Stimulated activated CD8-positive, alpha-beta memory T cell treated with anti-CD3 and anti-CD28 coated beads, Interleukin-4, amount 100 ng/mL, for 24 hours (primary cell): ENCODE data around the gene ZFP90.

Experiments used
- DNase-seq: peaks from one replicate; pipeline ENCODE4 v3.0.0-alpha.2; 2020; ENCODE audit warnings: low read depth

The ZFP90 gene

DNA sequence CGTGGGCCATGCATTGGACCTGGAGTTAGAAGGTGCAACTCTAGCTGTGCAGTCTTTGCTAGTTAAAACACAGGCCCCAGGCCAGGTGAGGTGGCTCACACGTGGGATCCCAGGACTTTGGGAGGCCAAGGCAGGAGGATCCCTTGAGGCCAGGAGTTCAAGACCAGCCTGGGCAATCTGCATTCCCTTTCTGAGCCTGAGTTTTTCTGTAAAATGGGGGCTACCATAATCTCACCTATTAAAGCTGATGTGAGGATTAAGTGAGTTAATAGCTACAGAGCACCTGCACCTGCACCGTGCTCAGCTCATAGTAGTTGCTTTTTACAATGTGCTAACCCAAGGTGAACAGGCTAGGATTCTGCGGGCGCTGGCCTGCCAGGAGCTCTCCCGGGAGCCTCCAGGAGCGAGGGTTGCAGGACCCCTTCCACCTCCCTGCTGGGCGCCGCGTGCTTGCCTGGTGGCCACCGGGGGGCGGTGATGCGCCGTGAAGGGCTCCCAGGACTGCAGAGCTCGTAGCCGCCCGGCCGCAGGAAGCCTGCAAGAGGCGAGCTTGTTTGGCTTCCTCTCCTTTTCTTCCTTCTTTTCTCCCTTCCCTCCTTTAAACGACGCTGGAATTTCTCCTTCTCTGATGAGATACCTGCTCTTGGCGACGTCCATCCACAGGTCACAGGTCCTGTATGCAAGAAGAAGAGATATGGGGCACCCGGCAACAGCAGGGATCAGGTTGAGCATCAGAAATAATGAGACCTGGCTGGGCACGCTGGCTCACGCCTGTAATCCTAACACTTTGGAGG is 51.3 kb downstream of the ZFP90 start:
- peak; percentile 43 for DNase-seq

DNA sequence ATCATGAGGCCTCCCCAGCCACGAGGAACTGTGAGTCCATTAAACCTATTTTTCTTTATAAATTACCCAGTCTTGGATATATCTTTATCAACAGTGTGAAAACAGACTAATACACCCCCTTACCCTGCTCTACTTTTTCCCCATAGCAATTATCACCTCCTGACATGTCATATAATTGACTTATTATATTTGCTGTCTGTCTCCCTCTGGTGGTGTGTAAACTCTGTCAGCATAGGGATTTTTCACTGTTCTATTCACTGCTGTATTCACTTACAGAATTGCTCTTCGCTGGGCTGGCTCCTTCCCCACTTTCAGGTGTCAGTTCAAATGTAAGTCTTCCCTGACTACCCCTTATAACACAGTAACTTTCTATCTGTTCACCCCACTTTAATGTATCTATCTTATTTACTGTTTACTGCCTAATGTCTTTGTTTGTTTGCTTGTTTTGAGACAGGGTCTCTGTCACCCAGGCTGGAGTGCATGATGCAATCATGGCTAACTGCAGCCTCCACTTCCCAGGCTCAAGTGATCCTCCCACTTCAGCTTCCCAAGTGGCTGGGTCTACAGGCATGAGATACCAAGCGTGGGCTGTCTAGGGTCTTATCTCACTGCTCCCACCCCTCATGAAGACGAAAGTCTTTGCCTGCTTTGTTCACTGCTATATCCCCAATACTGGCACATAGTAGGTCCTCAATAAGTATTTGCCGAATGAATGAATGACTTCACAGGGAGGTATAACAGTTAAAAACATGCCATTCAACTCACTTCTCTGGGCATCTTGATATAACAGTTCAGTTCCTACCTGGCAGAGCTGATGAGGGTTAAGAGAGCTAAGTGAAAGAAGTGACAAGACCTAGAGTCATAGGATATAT is 53.6 kb downstream of the ZFP90 start:
- DNase-seq, result no peak

DNA sequence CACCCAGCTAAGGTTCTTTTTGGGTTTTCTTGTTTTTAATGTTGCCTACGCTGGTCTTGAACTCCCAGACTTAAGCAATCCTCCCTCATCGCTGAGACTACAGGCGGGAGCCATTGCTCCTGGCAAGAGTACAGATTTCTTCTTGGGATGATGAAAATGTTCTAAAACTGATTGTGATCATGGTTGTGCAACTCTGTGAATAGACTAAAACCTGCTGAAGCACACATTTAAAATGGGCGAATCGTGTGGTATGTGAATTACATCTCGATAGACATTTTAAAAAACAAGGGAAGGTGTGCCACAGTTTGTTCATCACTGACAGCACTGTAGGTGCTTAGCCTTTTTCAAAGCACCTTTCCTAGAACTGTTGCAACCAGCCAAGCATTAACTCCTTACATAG is 57.2 kb downstream of the ZFP90 start:
- no peak for DNase-seq

DNA sequence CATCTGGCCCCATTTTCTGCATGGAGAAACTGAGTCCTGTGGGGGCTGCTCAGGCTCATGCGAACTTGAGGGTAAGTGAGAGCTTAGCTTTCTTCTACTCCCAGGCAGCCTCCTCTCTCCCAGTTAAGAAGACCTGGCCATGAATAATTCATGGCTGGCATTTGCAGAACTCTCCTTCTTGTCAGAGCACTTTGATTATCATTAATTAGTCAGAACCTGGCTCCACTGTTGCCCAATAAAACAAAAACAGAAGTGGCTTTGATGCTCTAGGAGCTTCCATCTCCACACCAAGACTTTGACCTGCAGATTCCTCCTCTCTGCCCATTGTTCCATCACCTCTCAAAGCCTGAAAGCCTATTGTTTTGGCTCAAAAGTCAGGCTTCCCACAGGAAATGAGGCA is 60.5 kb downstream of the ZFP90 start:
- no peak for DNase-seq

DNA sequence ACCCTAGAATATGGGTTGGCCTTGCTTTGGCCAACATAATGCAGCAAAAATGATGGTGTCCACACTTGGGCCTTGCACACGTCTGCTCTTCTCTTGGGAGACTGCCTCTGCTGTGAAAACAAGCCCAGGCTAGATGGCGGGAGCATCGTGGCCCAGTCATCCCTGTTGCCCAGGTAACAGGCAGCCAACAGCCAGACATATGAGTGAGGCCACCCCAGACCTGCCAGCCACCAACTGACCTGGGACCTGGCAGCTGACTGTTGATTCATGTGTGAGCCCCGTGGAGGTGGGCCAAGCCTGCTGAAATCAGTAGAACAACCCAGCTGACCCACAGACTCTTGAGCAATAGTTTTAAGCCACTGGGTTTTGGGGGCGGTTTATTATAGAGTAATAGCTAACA is 66.7 kb downstream of the ZFP90 start:
- no peak for DNase-seq

DNA sequence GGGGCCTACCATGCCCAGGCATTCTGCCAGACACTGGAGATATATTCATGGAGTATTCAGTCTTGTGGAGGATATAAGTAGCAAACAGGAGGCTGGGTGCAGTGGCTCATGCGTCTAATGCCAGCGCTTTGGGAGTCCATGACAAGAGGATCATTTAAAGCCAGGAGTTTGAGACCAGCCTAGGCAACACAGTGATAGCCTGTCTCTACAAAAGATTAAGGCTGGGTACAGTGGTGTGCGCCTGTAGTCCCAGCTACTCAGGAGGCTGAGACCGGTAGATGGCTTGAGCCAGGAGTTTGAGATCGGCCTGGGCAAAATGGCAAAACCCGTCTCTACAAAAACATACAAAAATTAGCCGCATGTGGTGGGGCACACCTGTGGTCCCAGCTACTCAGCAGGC is 68.4 kb downstream of the ZFP90 start:
- no peak for DNase-seq

DNA sequence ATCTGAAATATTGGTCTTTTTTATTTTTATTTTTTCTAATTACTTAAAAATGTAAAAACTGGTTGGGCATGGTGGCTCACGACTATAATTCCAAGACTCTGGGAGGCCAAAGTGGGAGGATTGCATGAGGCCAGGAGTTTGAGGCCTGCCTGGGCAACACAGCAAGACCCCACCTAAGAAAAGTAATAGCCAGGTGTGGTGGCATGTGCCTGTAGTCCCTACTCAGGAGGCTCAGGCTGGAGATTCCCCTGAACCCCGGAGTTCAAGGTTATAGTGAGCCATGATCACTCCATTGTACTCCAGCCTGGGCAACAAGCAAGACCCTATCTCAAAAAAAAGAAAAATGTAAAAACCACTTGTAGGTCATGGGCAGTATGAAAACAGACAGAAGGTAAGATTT is 69.2 kb downstream of the ZFP90 start:
- no peak for DNase-seq

DNA sequence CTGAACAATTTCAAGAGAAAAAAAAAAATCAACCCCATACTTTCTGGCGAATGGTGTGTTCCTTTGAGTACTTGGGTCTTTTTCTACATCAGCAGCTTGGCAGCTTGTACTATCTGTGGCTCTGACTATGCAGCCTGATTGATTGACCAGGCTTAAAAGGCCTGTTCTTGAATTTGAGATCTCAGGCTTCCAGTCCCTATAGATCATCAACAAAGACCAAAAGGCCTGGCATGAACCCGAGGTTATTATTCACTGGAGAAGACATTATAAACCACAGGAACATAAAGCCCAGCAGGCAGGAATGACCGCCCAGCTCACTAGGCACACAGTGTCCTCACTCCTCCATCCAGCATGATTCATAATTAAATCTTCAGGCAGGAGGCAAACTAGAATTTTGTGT is 73.9 kb downstream of the ZFP90 start:
- no peak for DNase-seq

DNA sequence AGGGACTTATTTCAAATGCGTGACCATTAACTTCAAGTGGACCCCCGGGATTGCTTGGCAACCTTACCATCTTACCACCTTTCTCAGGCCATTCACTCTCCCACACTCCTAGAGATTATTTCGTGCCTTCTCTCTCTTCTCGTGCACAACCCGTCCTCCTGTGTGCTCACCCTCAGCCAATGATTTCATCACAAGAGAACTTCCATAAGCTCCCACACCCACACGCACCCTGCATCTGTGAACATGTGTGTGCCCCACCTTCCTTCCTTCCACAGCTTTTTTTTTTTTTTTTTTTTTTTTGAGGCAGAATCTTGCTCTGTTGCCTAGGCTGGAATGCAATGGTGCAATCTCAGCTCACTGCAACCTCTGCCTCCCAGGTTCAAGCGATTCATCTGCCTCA is 78.6 kb downstream of the ZFP90 start:
- no peak for DNase-seq
